Fibroblast of skin of right biceps (primary cell): Measurements from ENCODE around the gene CARNS1.

Experiments used
- DNase-seq: peaks from one replicate; pipeline ENCODE4 v3.0.0-alpha.2; 2013

CARNS1 gene

GRCh38 chr11:67468759-67469507 lies 53.5 kb downstream of the CARNS1 start, which contains the start of gene TMEM134:
Gene TMEM134 (minus strand): TSS chr11:67469251. CDS start chr11:67469192, 59 bp downstream.
- peak; percentile 93 for DNase-seq

GRCh38 chr11:67469508-67469811 lies 54.0 kb downstream of the CARNS1 start:
- DNase-seq = no peak

- no peak for DNase-seq
These were observed 55.0 kb downstream of the CARNS1 start for GRCh38 chr11:67470337-67471002.

- no peak for DNase-seq
These were observed 57.4 kb downstream of the CARNS1 start for GRCh38 chr11:67472882-67473281.
